Prostate gland (tissue), 2 donors: ENCODE data around the gene WDR19.

ENCODE experiments used
- POLR2AphosphoS5 ChIP-seq: sonication (generic); formaldehyde crosslinking; IDR thresholded peaks from one replicate; pipeline ENCODE4 v1.6.1; 2017; ENCODE audit warnings: antibody characterized with exemption
- TF ChIP-seq, protein P1 (sequence below), 4 experiments: fragments of 200-600 bp in 2 of 4; fragments of 450-650 bp in 2 of 4; sonication (generic) in 2 of 4; IDR thresholded peaks; 1 replicate in 3 of 4; 2 replicates in 1 of 4; pipeline ENCODE4 v1.5.1; 2016 to 2019; ENCODE audit warnings: antibody characterized with exemption in 4 of 4, mild to moderate bottlenecking in 2 of 4, moderate library complexity in 2 of 4

DNA sequence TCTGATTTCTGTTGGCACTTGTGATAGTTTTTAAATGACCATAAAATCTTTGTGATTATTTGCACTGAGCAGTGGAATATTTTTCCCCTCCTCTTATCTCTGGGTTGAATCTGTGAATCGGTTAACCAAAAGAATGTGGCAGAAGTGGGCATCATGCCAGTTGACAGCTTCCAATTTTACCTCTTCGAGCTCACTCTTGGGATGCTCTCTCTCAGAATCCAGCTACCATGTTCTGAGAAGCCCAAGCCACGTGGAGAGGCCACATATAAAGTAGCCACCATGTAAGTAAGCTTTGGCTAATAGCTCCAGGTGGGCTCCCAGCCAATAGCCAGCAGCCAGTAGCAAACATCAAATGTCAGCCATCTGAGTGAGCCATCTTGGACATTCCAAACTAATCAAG, 12.9 kb upstream of the WDR19 start:
- TF ChIP-seq, protein P1, sequence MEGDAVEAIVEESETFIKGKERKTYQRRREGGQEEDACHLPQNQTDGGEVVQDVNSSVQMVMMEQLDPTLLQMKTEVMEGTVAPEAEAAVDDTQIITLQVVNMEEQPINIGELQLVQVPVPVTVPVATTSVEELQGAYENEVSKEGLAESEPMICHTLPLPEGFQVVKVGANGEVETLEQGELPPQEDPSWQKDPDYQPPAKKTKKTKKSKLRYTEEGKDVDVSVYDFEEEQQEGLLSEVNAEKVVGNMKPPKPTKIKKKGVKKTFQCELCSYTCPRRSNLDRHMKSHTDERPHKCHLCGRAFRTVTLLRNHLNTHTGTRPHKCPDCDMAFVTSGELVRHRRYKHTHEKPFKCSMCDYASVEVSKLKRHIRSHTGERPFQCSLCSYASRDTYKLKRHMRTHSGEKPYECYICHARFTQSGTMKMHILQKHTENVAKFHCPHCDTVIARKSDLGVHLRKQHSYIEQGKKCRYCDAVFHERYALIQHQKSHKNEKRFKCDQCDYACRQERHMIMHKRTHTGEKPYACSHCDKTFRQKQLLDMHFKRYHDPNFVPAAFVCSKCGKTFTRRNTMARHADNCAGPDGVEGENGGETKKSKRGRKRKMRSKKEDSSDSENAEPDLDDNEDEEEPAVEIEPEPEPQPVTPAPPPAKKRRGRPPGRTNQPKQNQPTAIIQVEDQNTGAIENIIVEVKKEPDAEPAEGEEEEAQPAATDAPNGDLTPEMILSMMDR (IDR thresholded peaks at IDR 0.05), result no peak
- TF ChIP-seq POLR2AphosphoS5, result no peak
